Stimulated activated CD8-positive, alpha-beta memory T cell treated with anti-CD3 and anti-CD28 coated beads, Interleukin-2, amount 100 ng/mL, for 48 hours (primary cell): ENCODE measurements around the gene ABCF2.

Experiments used
- DNase-seq, 2 donors: peaks; one replicate each; pipeline ENCODE4 v3.0.0-alpha.2; 2020; ENCODE audit warnings: low read depth in 2 of 2

The ABCF2 gene

GRCh38 chr7:151252961-151253711 lies 26.1 kb upstream of the ABCF2 start:
- DNase-seq, result no peak

- no peak for DNase-seq
These were observed 25.5 kb upstream of the ABCF2 start for GRCh38 chr7:151252561-151252835.

- DNase-seq, result no peak
These were observed 24.9 kb upstream of the ABCF2 start for GRCh38 chr7:151251689-151252560.

- no peak for DNase-seq
These were observed 24.3 kb upstream of the ABCF2 start for GRCh38 chr7:151251328-151251688.

GRCh38 chr7:151250181-151251132 lies 23.5 kb upstream of the ABCF2 start:
- no peak for DNase-seq

- DNase-seq, result no peak
These were observed 22.7 kb upstream of the ABCF2 start for GRCh38 chr7:151249732-151250072.

GRCh38 chr7:151249034-151249731 lies 22.2 kb upstream of the ABCF2 start:
- no peak for DNase-seq

- DNase-seq, result no peak
These were observed 21.5 kb upstream of the ABCF2 start, which contains the start of gene SMARCD3 for GRCh38 chr7:151248346-151249033. TSS of gene SMARCD3 (minus strand) at chr7:151248694. CDS start at chr7:151248562, 132 bp downstream.

GRCh38 chr7:151247611-151248345 lies 20.8 kb upstream of the ABCF2 start:
- no peak for DNase-seq

- no peak for DNase-seq
These were observed 20.0 kb upstream of the ABCF2 start for GRCh38 chr7:151246851-151247580.

- no peak for DNase-seq
These were observed 19.3 kb upstream of the ABCF2 start for GRCh38 chr7:151246102-151246850.

GRCh38 chr7:151245360-151246101 lies 18.5 kb upstream of the ABCF2 start:
- DNase-seq, result peak; percentile 58 to 65

- DNase-seq, result no peak
These were observed 17.9 kb upstream of the ABCF2 start for GRCh38 chr7:151244841-151245346.

GRCh38 chr7:151244196-151244840 lies 17.3 kb upstream of the ABCF2 start:
- peak in 1 of 2 donors; percentile 53 for DNase-seq

GRCh38 chr7:151243408-151244195 lies 16.6 kb upstream of the ABCF2 start:
- no peak for DNase-seq

GRCh38 chr7:151243045-151243349 lies 16.0 kb upstream of the ABCF2 start:
- DNase-seq, result no peak
